B cell (primary cell): Measurements from ENCODE around the gene OTOA. TPM values are rescaled to one million over a fixed set of nuclear protein-coding genes. Genes with fewer than 3 reads are reported as not detected.

Source experiments
- ATAC-seq: fragments of 200-7000 bp; cut with Tn5 transposase; one replicate; pipeline ENCODE4 v1.10.0; 2021; ENCODE audit warnings: low read depth, mild to moderate bottlenecking, moderate number of reproducible peaks, moderate library complexity
- CTCF ChIA-PET: fragments of 350-600 bp; sonication (Branson Sonifier 250); formaldehyde crosslinking; loops from one replicate; lab custom pipeline; 2021; ENCODE audit warnings: antibody characterized with exemption, inconsistent platforms; lab: Charles Lee
- POLR2A ChIA-PET: fragments of 350-600 bp; sonication (Branson Sonifier 250); formaldehyde crosslinking; loops from one replicate; lab custom pipeline; 2021; ENCODE audit warnings: antibody characterized with exemption; lab: Charles Lee
- DNase-seq: peaks from one replicate; pipeline ENCODE4 v3.0.0; 2013
- H2AFZ ChIP-seq: 2 replicates; pipeline ENCODE4 v1.6.1; 2012; ENCODE audit warnings: mild to moderate bottlenecking, low read depth, low read length; ENCODE audit not compliant: insufficient read depth, poor library complexity, severe bottlenecking
- H3K27ac ChIP-seq, 2 donors: 1 replicate in 1 of 2; 2 replicates in 1 of 2; pipeline ENCODE4 v1.5.1; 2012 to 2013; ENCODE audit warnings: low read length in 2 of 2, mild to moderate bottlenecking in 2 of 2, moderate library complexity in 1 of 2
- H3K27me3 ChIP-seq, 4 experiments: fragments of 200-600 bp in 1 of 4; sonication (generic) in 1 of 4; replicated peaks in 1 of 4; 1 replicate in 2 of 4; 2 replicates in 2 of 4; pipeline versions ENCODE4 v1.6.1 to v1.7.0; 2013 to 2016; ENCODE audit warnings: low read length in 3 of 4, mild to moderate bottlenecking in 2 of 4, mixed read lengths in 1 of 4, moderate library complexity in 1 of 4; ENCODE audit not compliant: insufficient read depth in 4 of 4, control insufficient read depth in 3 of 4; ENCODE audit errors: control extremely low read depth in 1 of 4
- H3K36me3 ChIP-seq, 2 experiments: replicated peaks in 1 of 2; 1 replicate in 1 of 2; 2 replicates in 1 of 2; pipeline versions ENCODE4 v1.6.1 to v1.7.1; 2013; ENCODE audit warnings: low read length in 1 of 2; ENCODE audit not compliant: insufficient read depth in 2 of 2, control insufficient read depth in 1 of 2; ENCODE audit errors: control extremely low read depth in 1 of 2, extremely low read depth in 1 of 2
- H3K4me1 ChIP-seq, 2 donors: fragments of 200-600 bp in 1 of 2; sonication (generic) in 1 of 2; 1 replicate in 1 of 2; 2 replicates in 1 of 2; pipeline versions ENCODE4 v1.5.1 to v1.6.1; 2013 to 2017; ENCODE audit warnings: low read length in 2 of 2; ENCODE audit not compliant: control insufficient read depth in 2 of 2, insufficient read depth in 2 of 2
- H3K4me2 ChIP-seq: replicated peaks from 2 replicates; pipeline ENCODE3; 2012; ENCODE audit warnings: mild to moderate bottlenecking, low read depth, low read length; ENCODE audit not compliant: poor library complexity, severe bottlenecking
- H3K4me3 ChIP-seq, 5 experiments: fragments of 200-600 bp in 1 of 5; sonication (generic) in 1 of 5; 1 replicate in 3 of 5; 2 replicates in 2 of 5; pipeline versions ENCODE4 v1.5.1 to v1.7.0; 2011 to 2016; ENCODE audit warnings: low read length in 4 of 5, mild to moderate bottlenecking in 4 of 5, low read depth in 2 of 5, control low read depth in 1 of 5, moderate library complexity in 1 of 5; ENCODE audit not compliant: insufficient read depth in 1 of 5; ENCODE audit errors: control extremely low read depth in 1 of 5, extremely low read depth in 1 of 5
- H3K79me2 ChIP-seq: fragments of 200-600 bp; sonication (generic); one replicate; pipeline ENCODE4 v1.6.0; 2016; ENCODE audit warnings: low read length; ENCODE audit not compliant: control insufficient read depth, insufficient read depth
- H3K9ac ChIP-seq: fragments of 200-600 bp; sonication (generic); 2 replicates; pipeline ENCODE4 v1.6.1; 2017; ENCODE audit warnings: mild to moderate bottlenecking, low read length, moderate library complexity
- H3K9me3 ChIP-seq, 3 donors: one replicate each; pipeline versions ENCODE4 v1.6.1 to v1.7.1; 2013; ENCODE audit warnings: low read length in 2 of 3; ENCODE audit not compliant: control insufficient read depth in 2 of 3, insufficient read depth in 1 of 3; ENCODE audit errors: control extremely low read depth in 1 of 3
- H4K20me1 ChIP-seq: 2 replicates; pipeline ENCODE4 v1.6.0; 2012; ENCODE audit warnings: mild to moderate bottlenecking, low read length; ENCODE audit not compliant: insufficient read depth, control insufficient read depth, poor library complexity, severe bottlenecking
- H3K27ac Mint-ChIP-seq: one replicate; pipeline ENCODE4 v1.8.0; 2021; ENCODE audit warnings: mixed read lengths
- H3K27me3 Mint-ChIP-seq: one replicate; pipeline ENCODE4 v1.8.0; 2021; ENCODE audit warnings: mixed read lengths
- H3K4me1 Mint-ChIP-seq: one replicate; pipeline ENCODE4 v1.8.0; 2021; ENCODE audit warnings: mixed read lengths
- H3K4me3 Mint-ChIP-seq: one replicate; pipeline ENCODE4 v1.8.0; 2021; ENCODE audit warnings: mixed read lengths
- H3K9me3 Mint-ChIP-seq: one replicate; pipeline ENCODE4 v1.8.0; 2022; ENCODE audit warnings: mixed read lengths; ENCODE audit not compliant: insufficient read depth
- EZH2 ChIP-seq: IDR thresholded peaks from 2 replicates; pipeline ENCODE4 v1.6.1; 2012; ENCODE audit warnings: borderline replicate concordance, low read depth, mild to moderate bottlenecking, moderate library complexity, low read length; ENCODE audit not compliant: insufficient read depth, poor library complexity, severe bottlenecking
- WGBS: methylation state at CpG from one replicate; pipeline ENCODE4 v1.1.5; 2013; ENCODE audit warnings: missing lambda C conversion rate; ENCODE audit not compliant: insufficient coverage; 5-methylcytosine and 5-hydroxymethylcytosine counted together
- intact Hi-C: fragments of 100-400 bp; cut with micrococcal nuclease; formaldehyde crosslinking; loops from one replicate; pipeline ENCODE4 v1.10.0; 2022
- polyA plus RNA-seq: library from polyadenylated mRNA; depleted of rRNA; stranded (reverse); fragments of >200 nt; gene quantifications from 2 replicates; pipeline ENCODE4 v1.2.3, GENCODE V29; 2012
- total RNA-seq, 2 donors: library from RNA; stranded (reverse); fragments of 120-200 nt in 1 of 2; gene quantifications; 1 replicate in 1 of 2; 2 replicates in 1 of 2; pipeline versions ENCODE4 v1.2.3 to v1.2.4, GENCODE V29; 2013 to 2022
- TF ChIP-seq, protein P1 (sequence below): fragments of 200-600 bp; IDR thresholded peaks from one replicate; pipeline ENCODE4 v1.8.0; 2022; ENCODE audit warnings: antibody characterized with exemption, mild to moderate bottlenecking

Gene OTOA
- total and polyA plus RNA-seq, 2 donors (not counting 1 experiment from before 2014, with no cell fraction given): 0.39 TPM; not detected in 1

DNA sequence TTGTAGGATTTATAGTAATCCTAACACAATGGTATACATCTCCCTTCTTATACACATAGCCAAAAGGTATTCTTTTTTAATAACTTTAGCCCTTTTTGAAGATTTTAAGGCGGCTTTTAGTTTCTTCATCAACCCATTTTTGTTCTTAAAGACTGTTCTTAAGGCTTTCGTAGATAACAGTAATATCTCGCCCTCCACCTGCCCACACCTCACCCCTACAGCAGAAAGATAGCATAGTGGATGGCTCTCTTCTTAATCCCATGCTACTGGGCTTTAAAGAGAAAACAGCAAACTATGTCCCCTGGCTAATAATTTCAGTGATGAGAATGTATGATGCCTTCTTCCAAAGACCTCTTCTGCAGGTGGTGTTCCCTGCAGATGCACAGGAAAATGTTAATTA, 20.0 kb upstream of the OTOA start:
- Mint-ChIP-seq H3K4me3 (peak overlapping the region; percentile 7), H3K27me3 (no peaks in the 10 kb centered on the region)

DNA sequence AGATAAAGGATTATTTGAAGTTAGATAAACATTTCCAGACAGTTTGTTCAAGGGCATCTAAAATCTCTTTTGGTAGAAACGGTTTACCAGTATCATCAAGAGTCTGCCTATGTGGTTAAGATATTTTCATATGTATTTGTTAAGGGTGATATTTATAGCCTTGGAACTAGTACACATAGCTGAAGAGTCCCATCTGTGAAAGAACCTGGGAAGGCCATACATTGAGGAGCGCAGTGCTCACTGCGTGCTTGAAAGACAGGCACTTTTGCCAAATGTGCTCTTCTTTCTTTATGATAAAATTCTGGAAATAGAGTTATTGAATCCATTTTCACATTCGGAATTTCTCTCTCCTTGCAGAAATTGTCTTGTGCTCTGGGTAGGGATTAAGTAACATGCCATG, 19.1 kb upstream of the OTOA start:
- peaks cover 0 to 3% of the 10 kb centered on the region in 2 experiments for H3K36me3 ChIP-seq
- no peaks in the 10 kb centered on the region for H4K20me1 ChIP-seq
- H3K27ac Mint-ChIP-seq: peak overlapping the region; percentile 89
- peaks cover 13% of the 10 kb centered on the region for H3K79me2 ChIP-seq
- no peaks in the 10 kb centered on the region for H3K9me3 ChIP-seq
- H3K4me1 Mint-ChIP-seq: peaks cover 59% of the 10 kb centered on the region
- peak overlapping the region; percentile 83 to 92 for H3K27ac ChIP-seq
- H3K27me3 Mint-ChIP-seq: no peaks in the 10 kb centered on the region
- peaks cover 57 to 67% of the 10 kb centered on the region in 2 donors for H3K4me1 ChIP-seq
- POLR2A ChIA-PET: interaction anchor here (0.5 to 1.6 kb wide), 2 partner anchors 14 to 547 kb away, joined by 3 read pairs; no protein-coding TSS in a partner anchor
- no peak for DNase-seq
- intact Hi-C loops: loop anchor here (1.0 to 10.0 kb wide), 4 partner anchors 13 to 1790 kb away; partner anchors contain the start of gene UQCRC2
- TF ChIP-seq EZH2: no peak
- TF ChIP-seq, protein P1, sequence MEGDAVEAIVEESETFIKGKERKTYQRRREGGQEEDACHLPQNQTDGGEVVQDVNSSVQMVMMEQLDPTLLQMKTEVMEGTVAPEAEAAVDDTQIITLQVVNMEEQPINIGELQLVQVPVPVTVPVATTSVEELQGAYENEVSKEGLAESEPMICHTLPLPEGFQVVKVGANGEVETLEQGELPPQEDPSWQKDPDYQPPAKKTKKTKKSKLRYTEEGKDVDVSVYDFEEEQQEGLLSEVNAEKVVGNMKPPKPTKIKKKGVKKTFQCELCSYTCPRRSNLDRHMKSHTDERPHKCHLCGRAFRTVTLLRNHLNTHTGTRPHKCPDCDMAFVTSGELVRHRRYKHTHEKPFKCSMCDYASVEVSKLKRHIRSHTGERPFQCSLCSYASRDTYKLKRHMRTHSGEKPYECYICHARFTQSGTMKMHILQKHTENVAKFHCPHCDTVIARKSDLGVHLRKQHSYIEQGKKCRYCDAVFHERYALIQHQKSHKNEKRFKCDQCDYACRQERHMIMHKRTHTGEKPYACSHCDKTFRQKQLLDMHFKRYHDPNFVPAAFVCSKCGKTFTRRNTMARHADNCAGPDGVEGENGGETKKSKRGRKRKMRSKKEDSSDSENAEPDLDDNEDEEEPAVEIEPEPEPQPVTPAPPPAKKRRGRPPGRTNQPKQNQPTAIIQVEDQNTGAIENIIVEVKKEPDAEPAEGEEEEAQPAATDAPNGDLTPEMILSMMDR: no peak
- no peak for ATAC-seq
- no peaks in the 10 kb centered on the region for H3K27me3 ChIP-seq
- peak overlapping the region; percentile 64 for H2AFZ ChIP-seq
- CTCF ChIA-PET: interaction anchor here (6.7 to 10.2 kb wide), 2 partner anchors 12 to 63 kb away, joined by 52 to 159 read pairs; no protein-coding TSS in a partner anchor
- peak overlapping the region; percentile 65 for H3K4me2 ChIP-seq
- H3K9ac ChIP-seq: peak overlapping the region; percentile 68
- 60% methylated on average over 2 of the region's 4 CpGs for WGBS
- H3K4me3 Mint-ChIP-seq: peak overlapping the region; percentile 67
- H3K9me3 Mint-ChIP-seq: no peaks in the 10 kb centered on the region
- peak overlapping the region in 4 of 5 experiments; percentile 42 to 61 (median 51) for H3K4me3 ChIP-seq

More for the DNA sequence above, 20.0 kb upstream of the OTOA start:
- Histone ChIP-seq H2AFZ (no peak overlapping the region), H3K9ac (no peak overlapping the region), H3K27ac (peak overlapping the region; percentile 83 to 92), H4K20me1 (no peaks in the 10 kb centered on the region), H3K4me2 (peak overlapping the region; percentile 65), H3K4me1 (peaks cover 49 to 58% of the 10 kb centered on the region in 2 donors), H3K4me3 (no peak overlapping the region), H3K79me2 (peaks cover 6% of the 10 kb centered on the region), H3K27me3 (no peaks in the 10 kb centered on the region), H3K9me3 (no peaks in the 10 kb centered on the region), H3K36me3 (peaks cover 0 to 3% of the 10 kb centered on the region in 2 experiments)
- Mint-ChIP-seq H3K9me3 (no peaks in the 10 kb centered on the region), H3K4me1 (peaks cover 54% of the 10 kb centered on the region), H3K27ac (peak overlapping the region; percentile 89)
- TF ChIP-seq, protein P1: no peak
- no peak for TF ChIP-seq EZH2
- ChIA-PET CTCF (interaction anchor here (0.6 to 10.2 kb wide), 4 partner anchors 13 to 67 kb away, joined by 3 to 159 read pairs (median 28); no protein-coding TSS in a partner anchor), POLR2A (no interaction called here)
- ATAC-seq (no peak), DNase-seq (no peak)
- intact Hi-C loops: loop anchor here (10.0 kb wide), 1 partner anchor 1791 kb away; no protein-coding TSS in a partner anchor
- 100% methylated on average over 2 of the region's 3 CpGs for WGBS
